H1 (cell line): ENCODE measurements around the gene PHACTR1. TPM values are rescaled to one million over a fixed set of nuclear protein-coding genes. Genes with fewer than 3 reads are reported as not detected.

Experiments
- CTCF ChIA-PET: fragments of 300-600 bp; sonication (Branson Sonifier 250); formaldehyde crosslinking; loops from one replicate; lab custom pipeline; 2021; ENCODE audit not compliant: partially characterized antibody; lab: Charles Lee
- POLR2A ChIA-PET: fragments of 300-600 bp; sonication (Branson Sonifier 250); formaldehyde crosslinking; loops from one replicate; lab custom pipeline; 2021; ENCODE audit warnings: inconsistent platforms; ENCODE audit not compliant: partially characterized antibody; lab: Charles Lee
- DNase-seq, 2 experiments: peaks; one replicate each; pipeline versions ENCODE4 v3.0.0 to v3.0.0-alpha.2; 2010 to 2022; ENCODE audit warnings: low spot score in 2 of 2, low read depth in 1 of 2, mixed read lengths in 1 of 2
- FAIRE-seq: peaks from 2 replicates; lab custom pipeline; 2011; peaks lifted over from hg19 to GRCh38; lab: Jason Lieb, UNC
- H2AFZ ChIP-seq: 2 replicates; pipeline ENCODE4 v1.8.1; 2012; ENCODE audit warnings: low read length, inconsistent platforms
- H2AK5ac ChIP-seq: 2 replicates; pipeline ENCODE4 v1.6.1; 2013; ENCODE audit warnings: low read depth, low read length
- H2BK120ac ChIP-seq: replicated peaks from 2 replicates; pipeline ENCODE3; 2013; ENCODE audit warnings: low read depth, low read length, inconsistent platforms
- H2BK12ac ChIP-seq: 2 replicates; pipeline ENCODE4 v1.6.1; 2013; ENCODE audit warnings: low read depth, low read length
- H2BK15ac ChIP-seq: 2 replicates; pipeline ENCODE4 v1.6.1; 2013; ENCODE audit warnings: low read length
- H2BK20ac ChIP-seq: 2 replicates; pipeline ENCODE4 v1.6.1; 2013; ENCODE audit warnings: low read length
- H2BK5ac ChIP-seq: 2 replicates; pipeline ENCODE4 v1.6.1; 2013; ENCODE audit warnings: low read depth, low read length
- H3K14ac ChIP-seq: 2 replicates; pipeline ENCODE4 v1.6.1; 2013; ENCODE audit warnings: inconsistent platforms; ENCODE audit not compliant: insufficient read length
- H3K18ac ChIP-seq: 2 replicates; pipeline ENCODE4 v1.6.1; 2013; ENCODE audit warnings: low read length; ENCODE audit errors: extremely low read depth
- H3K23ac ChIP-seq: 2 replicates; pipeline ENCODE4 v1.6.1; 2013; ENCODE audit warnings: inconsistent platforms; ENCODE audit not compliant: insufficient read length
- H3K23me2 ChIP-seq: 2 replicates; pipeline ENCODE4 v1.6.1; 2013; ENCODE audit warnings: low read depth, low read length
- H3K27ac ChIP-seq: 2 replicates; pipeline ENCODE4 v1.6.1; 2011; ENCODE audit warnings: low read depth, low read length, inconsistent platforms
- H3K27me3 ChIP-seq, 4 experiments: replicated peaks in 1 of 4; 1 replicate in 1 of 4; 2 replicates in 3 of 4; pipeline versions ENCODE4 v1.6.1 to v1.8.1; 2011 to 2013; ENCODE audit warnings: low read length in 3 of 4, mild to moderate bottlenecking in 3 of 4, inconsistent platforms in 2 of 4, mixed read lengths in 2 of 4, moderate library complexity in 1 of 4; ENCODE audit not compliant: control insufficient read depth in 3 of 4, insufficient read depth in 3 of 4; ENCODE audit errors: extremely low read depth in 1 of 4
- H3K36me3 ChIP-seq, 4 experiments: 2 replicates each; pipeline versions ENCODE4 v1.6.1 to v1.8.1; 2011 to 2013; ENCODE audit warnings: mild to moderate bottlenecking in 4 of 4, low read length in 3 of 4, moderate library complexity in 2 of 4, control low read depth in 1 of 4, inconsistent platforms in 1 of 4; ENCODE audit not compliant: insufficient read depth in 4 of 4, control insufficient read depth in 2 of 4
- H3K4ac ChIP-seq: replicated peaks from 2 replicates; pipeline ENCODE3; 2013; ENCODE audit warnings: low read length, low read depth, mixed read lengths, inconsistent platforms; ENCODE audit not compliant: insufficient read length
- H3K4me1 ChIP-seq, 4 experiments: replicated peaks in 1 of 4; 1 replicate in 1 of 4; 2 replicates in 3 of 4; pipeline versions ENCODE4 v1.6.1 to v1.8.1; 2011 to 2013; ENCODE audit warnings: low read length in 3 of 4, inconsistent platforms in 2 of 4, mixed read lengths in 1 of 4; ENCODE audit not compliant: insufficient read depth in 4 of 4, control insufficient read depth in 3 of 4
- H3K4me2 ChIP-seq, 2 experiments: 2 replicates each; pipeline versions ENCODE4 v1.6.1 to v1.8.1; 2011 to 2013; ENCODE audit warnings: low read depth in 2 of 2, low read length in 2 of 2, control low read depth in 1 of 2, inconsistent platforms in 1 of 2, mild to moderate bottlenecking in 1 of 2; ENCODE audit not compliant: insufficient read depth in 1 of 2
- H3K4me3 ChIP-seq, 4 experiments: fragments of 200-600, 300-600 bp in 1 of 4; sonication (generic), shearing (Covaris generic), sonication (Bioruptor Twin) in 1 of 4; 2 replicates each; pipeline versions ENCODE4 v1.5.1 to v1.8.1; 2011 to 2016; ENCODE audit warnings: low read length in 4 of 4, low read depth in 3 of 4, control low read depth in 2 of 4, inconsistent platforms in 2 of 4, mild to moderate bottlenecking in 2 of 4, mixed read lengths in 1 of 4, moderate library complexity in 1 of 4; ENCODE audit not compliant: insufficient read depth in 2 of 4; ENCODE audit errors: extremely low read depth in 1 of 4
- H3K56ac ChIP-seq: replicated peaks from 2 replicates; pipeline ENCODE3; 2013; ENCODE audit warnings: low read depth, mild to moderate bottlenecking, mixed read lengths, low read length, inconsistent platforms; ENCODE audit not compliant: insufficient read length
- H3K79me1 ChIP-seq: 2 replicates; pipeline ENCODE4 v1.6.1; 2013; ENCODE audit warnings: low read depth, low read length, control low read depth
- H3K79me2 ChIP-seq, 2 experiments: 2 replicates each; pipeline versions ENCODE4 v1.6.1 to v1.8.1; 2012 to 2013; ENCODE audit warnings: low read length in 2 of 2, mild to moderate bottlenecking in 2 of 2, inconsistent platforms in 1 of 2; ENCODE audit not compliant: insufficient read depth in 2 of 2, control insufficient read depth in 1 of 2
- H3K9ac ChIP-seq, 4 experiments: replicated peaks in 1 of 4; 1 replicate in 1 of 4; 2 replicates in 3 of 4; pipeline versions ENCODE4 v1.6.1 to v1.8.1; 2011 to 2013; ENCODE audit warnings: low read depth in 3 of 4, low read length in 3 of 4, control low read depth in 2 of 4, mild to moderate bottlenecking in 2 of 4, moderate library complexity in 2 of 4, inconsistent platforms in 1 of 4; ENCODE audit errors: extremely low read depth in 1 of 4
- H3K9me3 ChIP-seq, 2 experiments: 2 replicates each; pipeline versions ENCODE4 v1.6.1 to v1.8.1; 2012 to 2013; ENCODE audit warnings: mild to moderate bottlenecking in 2 of 2, moderate library complexity in 2 of 2, control low read depth in 1 of 2, inconsistent platforms in 1 of 2, low read depth in 1 of 2, low read length in 1 of 2, mixed read lengths in 1 of 2; ENCODE audit not compliant: insufficient read depth in 2 of 2
- H4K20me1 ChIP-seq, 2 experiments: replicated peaks in 1 of 2; 2 replicates each; pipeline versions ENCODE3 to v1.8.1; 2011 to 2013; ENCODE audit warnings: inconsistent platforms in 2 of 2, low read length in 2 of 2, mild to moderate bottlenecking in 1 of 2; ENCODE audit not compliant: insufficient read depth in 2 of 2, control insufficient read depth in 1 of 2
- H4K5ac ChIP-seq: 2 replicates; pipeline ENCODE4 v1.6.1; 2013; ENCODE audit warnings: low read length, low read depth, mixed read lengths, inconsistent platforms; ENCODE audit not compliant: insufficient read length
- H4K8ac ChIP-seq: 2 replicates; pipeline ENCODE4 v1.8.0; 2013; ENCODE audit warnings: mild to moderate bottlenecking, moderate library complexity, low read length, inconsistent platforms; ENCODE audit not compliant: insufficient read depth; ENCODE audit errors: extremely low read depth
- H4K91ac ChIP-seq: replicated peaks from 2 replicates; pipeline ENCODE3; 2013; ENCODE audit warnings: low read length, mixed read lengths, inconsistent platforms; ENCODE audit not compliant: insufficient read length
- CBX8 ChIP-seq: fragments of 300-800, 300-1000 bp; sonication (generic); IDR thresholded peaks from 2 replicates; pipeline ENCODE4 v1.7.1; 2016; ENCODE audit warnings: low read depth, low read length, borderline replicate concordance
- CHD2 ChIP-seq: IDR thresholded peaks from 2 replicates; pipeline ENCODE4 v1.6.1; 2012; ENCODE audit warnings: low read length, improper control_type of control experiment
- EZH2 ChIP-seq: fragments of 200-600 bp; sonication (generic); IDR thresholded peaks from 2 replicates; pipeline ENCODE4 v1.7.1; 2012; ENCODE audit warnings: low read depth, mild to moderate bottlenecking, moderate library complexity, low read length, inconsistent platforms; ENCODE audit not compliant: severe bottlenecking
- HDAC2 ChIP-seq, 2 experiments: fragments of 300-600 bp in 1 of 2; sonication (generic) in 1 of 2; IDR thresholded peaks; 2 replicates each; pipeline ENCODE4 v1.6.1; 2011 to 2012; ENCODE audit warnings: low read depth in 2 of 2, low read length in 2 of 2, mild to moderate bottlenecking in 2 of 2, moderate library complexity in 2 of 2, borderline replicate concordance in 1 of 2, inconsistent platforms in 1 of 2
- MAFK ChIP-seq: IDR thresholded peaks from 2 replicates; pipeline ENCODE4 v1.6.1; 2012; ENCODE audit warnings: low read depth, mild to moderate bottlenecking, improper control_type of control experiment, low read length
- RXRA ChIP-seq: IDR thresholded peaks from 2 replicates; pipeline ENCODE4 v1.6.1; 2011; ENCODE audit warnings: low read depth, mild to moderate bottlenecking, low read length, moderate library complexity; ENCODE audit not compliant: insufficient read depth
- TAF1 ChIP-seq: IDR thresholded peaks from 2 replicates; pipeline ENCODE4 v1.6.1; 2011; ENCODE audit warnings: mild to moderate bottlenecking, low read depth, low read length
- TCF12 ChIP-seq: IDR thresholded peaks from 2 replicates; pipeline ENCODE4 v1.6.1; 2011; ENCODE audit warnings: low read depth, mild to moderate bottlenecking, low read length
- WGBS, 2 experiments: shearing (Covaris generic) in 1 of 2; methylation state at CpG; one replicate each; pipeline versions ENCODE4 v1.1.6 to v1.1.7; 2013 to 2015; ENCODE audit warnings: low lambda C conversion rate in 2 of 2, mixed read lengths in 2 of 2, inconsistent platforms in 1 of 2, low coverage in 1 of 2, missing lambda C conversion rate in 1 of 2; ENCODE audit not compliant: insufficient replicate concordance in 2 of 2, insufficient coverage in 1 of 2, insufficient read length in 1 of 2; ENCODE audit errors: extremely low coverage in 1 of 2, missing lambda C conversion rate in 1 of 2; 5-methylcytosine and 5-hydroxymethylcytosine counted together
- polyA plus RNA-seq, 7 experiments: library from polyadenylated mRNA; depleted of rRNA in 3 of 7; stranded (reverse) in 5 of 7; unstranded in 2 of 7; fragments of >200 nt in 5 of 7; fragments of 200-250 nt in 2 of 7; gene quantifications; 1 replicate in 5 of 7; 2 replicates in 1 of 7; 4 replicates in 1 of 7; pipeline versions ENCODE4 v1.2.1 to v1.2.3, GENCODE V29; 2011 to 2013; ENCODE audit warnings: missing spikeins in 2 of 7, mixed read lengths in 2 of 7
- total RNA-seq: library from RNA; stranded (reverse); fragmentation: NEBNext Ultra II Directional; extraction: Animal tissue kit (Norgen Biotek cat#: 25700); gene quantifications from 2 replicates; pipeline ENCODE4 v1.2.1, GENCODE V29; 2021
- TF ChIP-seq, protein P1 (sequence below): IDR thresholded peaks from 2 replicates; pipeline ENCODE4 v1.6.1; 2011; ENCODE audit warnings: low read length, improper control_type of control experiment
- TF ChIP-seq, protein P2 (sequence below): IDR thresholded peaks from 2 replicates; pipeline ENCODE4 v1.6.1; 2012; ENCODE audit warnings: low read length, inconsistent platforms

Gene PHACTR1
- total and polyA plus RNA-seq, 2 of the 8 experiments (the other 6 are each of a cell fraction or from before 2014, with no cell fraction given), result 3.9 to 17.1 TPM

DNA sequence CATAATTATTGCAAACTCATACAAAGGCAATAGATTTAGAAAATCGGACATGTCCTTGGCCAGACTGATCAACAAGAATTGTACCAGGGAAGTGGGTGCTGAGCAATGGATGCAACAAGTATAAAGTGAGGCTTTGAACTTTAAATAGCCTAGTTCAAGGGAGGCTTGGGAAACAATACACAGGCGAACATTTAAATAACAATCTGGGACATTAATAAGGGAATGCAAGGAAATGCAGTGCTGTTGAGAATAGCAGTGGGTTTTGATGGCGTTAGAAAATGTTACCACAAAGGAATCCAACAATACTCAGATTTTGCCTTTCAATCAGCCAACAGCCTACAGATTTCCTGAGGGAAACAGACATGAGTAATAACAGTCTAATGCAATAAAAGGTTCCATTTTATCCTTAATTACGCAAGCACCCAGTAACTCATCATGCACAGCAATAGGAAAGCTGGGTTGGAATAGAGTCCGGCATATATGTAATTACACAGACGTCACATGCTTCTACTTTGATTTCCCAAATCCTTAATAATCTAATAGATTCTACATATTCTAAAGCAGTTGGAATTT is 134.6 kb downstream of the PHACTR1 start:
- Histone ChIP-seq H4K8ac (no peak overlapping the region), H2BK120ac (no peak overlapping the region), H3K56ac (no peak overlapping the region), H3K9me3 (0 out of 4 replicates have a peak, but pooled peaks cover 0 to 3% of the 10 kb centered on the region in 2 experiments), H3K27me3 (no peaks in the 10 kb centered on the region), H2AK5ac (no peak overlapping the region), H3K4me2 (peak overlapping the region in 1 of 2 experiments; percentile 26; a peak in 1 of 4 replicates), H3K79me2 (no peaks in the 10 kb centered on the region), H3K79me1 (no peaks in the 10 kb centered on the region), H4K20me1 (no peaks in the 10 kb centered on the region), H3K14ac (no peak overlapping the region), H3K4me3 (peak overlapping the region in 1 of 4 experiments; percentile 1; a peak in 1 of 8 replicates), H3K9ac (no peak overlapping the region), H2BK5ac (no peak overlapping the region), H2AFZ (no peak overlapping the region), H2BK20ac (no peak overlapping the region), H2BK15ac (no peak overlapping the region), H3K18ac (no peak overlapping the region), H3K27ac (no peak overlapping the region), H3K36me3 (no peaks in the 10 kb centered on the region; a peak in 1 of 8 replicates), H4K91ac (no peak overlapping the region), H3K23me2 (no peaks in the 10 kb centered on the region), H2BK12ac (no peak overlapping the region), H3K4ac (no peak overlapping the region), H3K4me1 (peaks cover 0 to 15% (median 4%) of the 10 kb centered on the region in 4 experiments; a peak in 2 of 7 replicates), H4K5ac (no peak overlapping the region), H3K23ac (no peak overlapping the region)
- DNase-seq, result no peak
- FAIRE-seq, result peak; percentile 36
- ChIA-PET POLR2A (no interaction called here), CTCF (no interaction called here)
- WGBS, 2 experiments, result 73% methylated on average over 6 of the region's 6 CpGs; no CpG with 5 or more reads in 1 of the 2 experiments
- TF ChIP-seq TAF1 (no peak), EZH2 (no peak), HDAC2 (IDR thresholded peaks at IDR 0.05; ENCODE audit: borderline replicate concordance in 1 of 2, low read depth in 2 of 2, low read length in 2 of 2) (no peak), RXRA (no peak), CBX8 (no peak), CHD2 (no peak), MAFK (no peak), TCF12 (no peak)
- TF ChIP-seq, protein P1, sequence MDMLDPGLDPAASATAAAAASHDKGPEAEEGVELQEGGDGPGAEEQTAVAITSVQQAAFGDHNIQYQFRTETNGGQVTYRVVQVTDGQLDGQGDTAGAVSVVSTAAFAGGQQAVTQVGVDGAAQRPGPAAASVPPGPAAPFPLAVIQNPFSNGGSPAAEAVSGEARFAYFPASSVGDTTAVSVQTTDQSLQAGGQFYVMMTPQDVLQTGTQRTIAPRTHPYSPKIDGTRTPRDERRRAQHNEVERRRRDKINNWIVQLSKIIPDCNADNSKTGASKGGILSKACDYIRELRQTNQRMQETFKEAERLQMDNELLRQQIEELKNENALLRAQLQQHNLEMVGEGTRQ, result no peak
- TF ChIP-seq, protein P2, sequence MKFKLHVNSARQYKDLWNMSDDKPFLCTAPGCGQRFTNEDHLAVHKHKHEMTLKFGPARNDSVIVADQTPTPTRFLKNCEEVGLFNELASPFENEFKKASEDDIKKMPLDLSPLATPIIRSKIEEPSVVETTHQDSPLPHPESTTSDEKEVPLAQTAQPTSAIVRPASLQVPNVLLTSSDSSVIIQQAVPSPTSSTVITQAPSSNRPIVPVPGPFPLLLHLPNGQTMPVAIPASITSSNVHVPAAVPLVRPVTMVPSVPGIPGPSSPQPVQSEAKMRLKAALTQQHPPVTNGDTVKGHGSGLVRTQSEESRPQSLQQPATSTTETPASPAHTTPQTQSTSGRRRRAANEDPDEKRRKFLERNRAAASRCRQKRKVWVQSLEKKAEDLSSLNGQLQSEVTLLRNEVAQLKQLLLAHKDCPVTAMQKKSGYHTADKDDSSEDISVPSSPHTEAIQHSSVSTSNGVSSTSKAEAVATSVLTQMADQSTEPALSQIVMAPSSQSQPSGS, result no peak
